HG02981 (cell line): Measurements from ENCODE around the gene ARHGAP15.
"Not testable (repeated sequence)": the region's sequence is repeated elsewhere in the genome, so short reads cannot be mapped to it uniquely, and the experiment has no call there.

Experiments
- ATAC-seq: cut with Tn5 transposase; IDR thresholded peaks from one replicate; pipeline ENCODE4 v1.9.1; 2021; ENCODE audit warnings: mild to moderate bottlenecking, moderate library complexity; ENCODE audit not compliant: unreplicated experiment

ARHGAP15 gene

GRCh38 chr2:143514413-143514812 is 385.2 kb downstream of the ARHGAP15 start:
- ATAC-seq, result no peak

DNA sequence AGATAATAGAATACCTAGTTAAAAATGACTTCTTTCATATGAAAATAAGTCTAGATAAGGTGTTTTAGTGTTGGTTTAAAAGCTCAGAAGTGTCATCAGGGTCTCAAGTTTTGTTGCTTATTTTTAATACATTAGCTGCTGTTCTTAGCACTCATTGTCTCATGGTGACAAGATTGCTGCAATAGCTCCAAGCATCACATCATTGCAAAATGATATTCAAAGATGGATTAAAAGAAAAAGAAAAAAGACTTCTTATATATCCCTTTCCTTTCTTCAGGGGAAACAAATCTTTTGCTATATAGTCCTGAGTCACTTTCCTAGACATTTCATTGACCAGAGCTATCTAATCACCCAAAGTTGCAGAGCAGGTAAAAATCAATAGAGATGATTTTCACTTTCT is 386.1 kb downstream of the ARHGAP15 start:
- ATAC-seq, result no peak

DNA sequence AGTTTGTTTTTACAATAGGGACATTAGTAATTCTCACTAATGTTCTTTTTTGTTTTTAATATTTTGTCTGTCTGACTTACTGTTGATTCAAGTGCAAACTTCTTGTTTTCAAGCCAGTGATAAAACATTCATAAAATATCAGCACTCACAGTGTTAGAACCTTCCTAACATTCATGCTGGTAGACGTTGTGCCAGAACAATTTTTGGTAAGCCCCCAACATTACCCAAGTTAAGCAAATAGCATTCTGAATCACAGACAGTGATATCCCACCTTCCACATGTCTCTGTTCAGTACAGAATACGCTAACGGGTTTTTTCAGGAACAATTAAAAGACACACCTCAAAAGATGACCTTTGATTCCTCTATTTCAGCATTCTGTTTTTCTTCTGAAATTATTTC is 390.3 kb downstream of the ARHGAP15 start:
- ATAC-seq, result no peak

GRCh38 chr2:143521396-143521795 is 392.2 kb downstream of the ARHGAP15 start:
- no peak for ATAC-seq

DNA sequence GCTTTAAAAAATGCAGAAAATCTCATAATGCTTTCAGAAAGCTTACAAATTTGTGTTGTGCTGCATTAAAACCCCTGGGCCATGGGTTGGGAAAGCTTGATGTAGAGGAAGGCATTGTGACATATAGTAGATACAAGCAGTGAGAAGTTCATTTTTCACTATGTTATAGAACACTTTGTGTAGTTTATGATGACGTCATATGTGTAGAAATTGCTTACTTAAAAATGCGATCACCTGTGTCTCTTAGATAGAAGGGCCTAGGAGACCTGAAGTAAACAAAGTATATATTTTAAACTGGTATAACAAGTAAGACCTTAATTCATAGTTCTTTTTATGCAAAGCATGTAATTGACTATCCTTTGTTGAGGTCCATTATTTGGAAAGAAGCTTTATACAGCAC is 393.5 kb downstream of the ARHGAP15 start:
- no peak for ATAC-seq

DNA sequence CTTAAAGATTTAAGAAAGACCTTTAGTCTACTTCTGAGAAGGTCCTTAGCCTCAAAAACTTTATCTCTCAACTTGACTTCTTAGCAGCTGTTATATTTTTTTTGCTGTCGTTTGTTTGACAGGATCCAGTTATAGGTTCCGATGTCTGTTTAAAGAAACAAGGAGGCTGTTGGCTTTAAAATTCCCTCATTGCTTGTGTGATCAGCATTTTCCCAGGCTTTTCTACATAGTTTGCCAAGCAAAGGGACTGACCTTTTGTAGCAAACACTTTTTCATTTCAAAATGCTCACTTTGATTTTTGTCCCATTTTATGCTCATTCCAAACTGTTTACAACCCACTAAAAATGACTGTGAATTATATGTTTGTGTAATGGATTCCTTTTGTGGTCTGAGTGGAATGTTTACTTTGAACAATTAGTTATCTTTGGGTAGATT is 394.9 kb downstream of the ARHGAP15 start:
- no peak for ATAC-seq

DNA sequence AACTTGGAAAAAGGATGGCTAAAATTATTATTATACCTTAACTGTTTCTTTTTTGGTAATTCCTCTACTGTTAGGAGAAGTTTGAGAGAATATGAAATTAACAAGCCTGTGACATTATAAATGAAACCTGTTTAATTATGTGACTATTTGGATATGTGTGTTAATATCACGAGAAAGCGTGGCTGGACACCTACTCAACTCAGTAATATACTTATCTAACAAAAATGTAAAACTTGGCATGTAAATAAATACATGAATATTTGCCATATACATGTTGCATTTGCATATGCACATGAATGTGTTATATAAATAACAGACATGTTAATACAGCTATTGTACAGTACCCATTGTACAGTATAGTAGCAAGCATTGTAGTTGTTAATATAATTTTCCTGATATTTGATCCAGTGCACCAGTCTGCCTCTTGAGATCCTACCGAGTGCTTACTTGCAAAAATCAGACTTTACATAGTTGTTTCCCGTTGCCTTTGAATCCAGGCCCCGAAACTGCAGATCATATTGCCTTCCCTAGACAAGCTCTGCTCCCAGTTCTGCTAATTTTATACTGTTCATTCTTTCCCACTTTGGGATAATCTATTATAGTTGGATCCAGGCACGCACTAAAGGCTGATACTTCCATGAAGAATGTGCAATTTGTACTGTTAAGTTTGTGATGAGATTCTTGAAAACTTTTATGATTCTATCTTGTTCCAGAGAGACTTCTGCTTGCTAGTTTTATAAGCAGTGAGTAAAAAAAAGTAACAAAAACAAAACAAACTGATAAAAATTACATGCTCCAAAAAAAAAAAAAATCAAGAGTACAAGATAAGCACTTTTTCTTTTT is 395.6 kb downstream of the ARHGAP15 start:
- no peak for ATAC-seq

GRCh38 chr2:143525402-143525860 is 396.2 kb downstream of the ARHGAP15 start:
- ATAC-seq, result no peak

DNA sequence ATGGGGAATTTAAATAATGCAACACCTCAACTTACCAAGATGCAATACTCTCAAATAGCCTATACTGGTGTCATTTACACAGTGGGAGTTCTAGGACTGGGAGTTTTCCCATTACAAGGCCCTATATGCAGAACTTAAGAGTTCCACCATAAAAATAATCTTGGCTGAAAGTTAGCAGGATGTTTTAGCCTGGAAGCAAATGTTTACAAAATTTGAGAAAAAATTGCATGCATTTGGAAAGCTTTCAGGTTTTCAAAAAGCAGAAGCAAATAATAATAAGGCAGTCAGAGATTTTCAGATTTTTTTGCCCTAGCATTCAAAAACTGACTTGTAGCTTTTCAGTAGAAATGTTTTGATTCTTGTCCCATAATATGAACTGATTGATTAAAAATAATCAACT is 397.3 kb downstream of the ARHGAP15 start:
- no peak for ATAC-seq

- no peak for ATAC-seq
These were observed 398.8 kb downstream of the ARHGAP15 start for GRCh38 chr2:143528021-143528420.

- ATAC-seq, result no peak
These were observed 400.0 kb downstream of the ARHGAP15 start for GRCh38 chr2:143529118-143529720.

- no peak for ATAC-seq
These were observed 401.5 kb downstream of the ARHGAP15 start for GRCh38 chr2:143530758-143531157.

GRCh38 chr2:143532061-143532460 is 402.8 kb downstream of the ARHGAP15 start:
- no peak for ATAC-seq

DNA sequence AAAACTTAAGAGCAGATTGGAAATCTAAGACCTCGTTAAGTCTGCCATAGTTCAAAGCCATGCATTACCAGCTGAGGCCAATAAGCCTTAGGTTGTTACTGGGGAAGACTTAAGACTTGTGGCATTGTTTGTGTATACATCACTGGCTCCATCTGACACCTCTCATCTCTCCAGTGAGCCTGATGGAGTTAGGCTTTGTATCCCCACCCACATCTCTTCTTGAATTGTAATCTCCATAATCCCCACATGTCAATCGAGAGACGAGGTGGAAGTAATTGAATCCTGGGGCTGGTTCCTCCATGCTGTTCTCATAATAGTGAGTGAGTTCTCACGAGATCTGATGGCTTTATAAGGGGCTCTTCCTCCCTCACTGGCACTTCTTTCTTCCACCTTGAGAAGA is 404.6 kb downstream of the ARHGAP15 start:
- no peak for ATAC-seq

DNA sequence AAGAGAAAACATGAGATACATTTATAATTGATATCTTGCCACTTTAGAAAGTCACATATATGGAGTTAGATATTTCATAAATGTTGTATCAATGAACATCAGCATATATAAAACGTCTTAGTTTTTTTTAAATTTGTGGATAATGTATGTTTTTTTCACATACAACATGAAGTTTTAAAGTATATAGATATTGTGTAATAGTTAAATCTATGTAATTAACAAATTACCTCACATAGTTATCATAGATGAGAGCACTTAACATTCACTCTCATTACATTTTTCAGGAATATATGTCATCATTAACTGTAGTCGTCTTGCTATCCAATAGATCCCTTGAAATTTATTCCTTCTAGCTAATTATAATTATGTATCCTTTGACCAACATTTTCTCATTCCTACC is 406.6 kb downstream of the ARHGAP15 start:
- ATAC-seq, result no peak

- ATAC-seq, result not testable (repeated sequence)
These were observed 412.7 kb downstream of the ARHGAP15 start for GRCh38 chr2:143541899-143542298.

DNA sequence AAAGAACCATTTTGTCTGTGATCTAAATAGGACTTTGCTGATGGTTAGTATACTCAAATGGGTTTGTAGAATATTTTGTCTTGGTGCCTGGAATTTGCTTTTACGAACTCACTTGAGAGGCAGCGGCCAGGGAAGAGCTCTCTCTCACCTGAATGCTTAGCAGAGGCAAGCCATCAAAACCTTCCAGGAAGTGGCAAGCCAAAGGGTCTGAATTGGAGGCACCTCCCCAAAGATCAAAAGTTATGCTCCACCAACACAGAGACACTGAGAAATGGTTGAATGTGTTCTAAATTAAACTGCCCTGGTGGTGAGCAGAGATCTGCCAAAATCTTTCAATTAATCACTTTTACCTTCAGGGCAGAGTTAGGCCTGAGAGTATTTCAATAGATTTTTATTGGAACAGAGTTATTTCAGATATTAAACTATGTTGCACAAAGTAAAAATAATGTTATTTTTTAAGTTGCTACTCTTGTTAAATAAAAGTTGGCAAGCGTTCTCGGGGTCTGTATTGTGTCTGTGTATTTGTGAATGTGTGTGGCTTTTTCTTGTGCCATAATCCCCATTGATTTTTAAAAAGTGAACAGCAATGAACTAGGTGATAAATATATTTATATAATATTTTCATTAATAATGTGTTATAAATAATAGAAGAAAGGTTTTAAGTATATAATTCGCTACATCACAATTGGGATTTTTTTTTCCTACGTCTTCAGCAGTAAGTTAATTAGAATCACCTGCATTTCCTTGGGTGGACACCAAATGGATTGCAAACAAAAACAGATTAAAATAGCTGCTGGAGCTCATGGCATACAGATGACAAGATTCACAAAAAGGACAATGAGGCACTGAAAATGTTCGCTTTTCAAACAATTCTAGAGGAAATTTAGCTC is 416.1 kb downstream of the ARHGAP15 start:
- no peak for ATAC-seq

DNA sequence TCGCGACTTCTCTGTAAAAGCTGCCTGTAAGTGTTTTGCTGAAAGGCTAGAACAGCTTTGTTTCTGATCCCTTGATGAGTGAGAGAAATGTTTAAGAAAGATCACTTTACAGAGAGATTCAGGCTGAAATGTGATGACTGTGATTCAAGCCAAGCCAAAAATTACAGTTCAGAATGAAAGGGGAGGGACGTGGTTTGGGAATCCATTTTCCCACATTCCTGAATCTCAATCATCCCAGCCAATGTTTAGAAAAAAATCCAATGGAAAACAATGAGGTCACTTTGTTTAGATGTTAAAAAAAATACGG is 416.7 kb downstream of the ARHGAP15 start:
- ATAC-seq, result no peak

GRCh38 chr2:143548032-143548431 is 418.8 kb downstream of the ARHGAP15 start:
- no peak for ATAC-seq

DNA sequence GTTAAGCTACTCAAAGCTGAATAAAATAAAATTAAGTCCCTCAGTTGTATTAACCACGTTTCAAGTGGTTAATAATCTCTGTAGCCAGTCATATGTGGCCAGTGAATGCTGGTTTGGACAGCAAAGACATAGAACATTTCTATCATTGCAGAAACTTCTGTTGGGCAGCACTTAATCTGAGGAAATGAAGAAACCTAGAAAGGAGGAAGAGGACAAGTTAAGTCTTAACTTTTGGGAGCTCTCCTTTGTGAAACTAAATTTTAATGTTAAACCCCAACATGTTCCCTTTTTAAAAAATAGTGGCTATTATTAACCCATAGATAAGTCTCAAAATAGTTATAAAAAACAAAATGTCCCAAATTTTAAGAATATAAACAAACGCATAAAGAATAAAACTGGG is 421.3 kb downstream of the ARHGAP15 start:
- no peak for ATAC-seq

DNA sequence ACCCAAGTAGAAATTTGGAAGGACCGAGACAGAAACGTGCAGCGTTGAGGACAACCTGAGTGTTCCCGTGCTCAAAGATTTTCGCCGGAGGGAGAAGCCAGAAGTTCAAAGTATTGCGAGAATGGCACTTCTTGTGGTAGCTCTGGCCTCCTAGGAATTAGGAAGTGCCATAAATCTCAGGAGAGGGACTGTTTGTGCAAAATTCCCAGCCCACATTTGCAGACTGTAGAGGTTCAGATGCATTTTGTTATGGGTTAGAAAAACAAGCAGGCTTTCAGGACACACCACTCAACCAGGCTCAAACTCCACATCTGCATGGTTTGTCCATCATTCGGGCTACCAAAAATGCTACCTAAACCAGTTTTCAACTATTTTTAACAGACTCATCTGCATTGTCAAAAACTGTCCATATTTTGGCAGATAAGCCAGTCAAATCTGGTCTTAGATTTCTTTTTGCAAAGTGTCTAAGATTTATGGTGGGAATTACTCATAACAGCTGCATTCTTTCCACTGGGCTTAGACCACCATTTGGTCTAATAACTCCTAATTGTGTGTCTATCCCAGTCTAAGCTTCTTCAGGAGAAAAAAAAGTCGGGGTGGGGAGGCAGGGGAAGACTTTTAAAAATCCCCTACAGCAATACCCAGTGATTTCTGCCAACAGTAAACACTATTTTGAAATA is 422.9 kb downstream of the ARHGAP15 start:
- no peak for ATAC-seq
